Measurements from ENCODE around the gene CALR. TPM values are rescaled to one million over a fixed set of nuclear protein-coding genes. Genes with fewer than 3 reads are reported as not detected.

Gene CALR
- total and polyA plus RNA-seq, 9 of the 15 experiments (the other 6 are each of a cell fraction or from before 2014, with no cell fraction given) = 126 to 811 (median 642) TPM

- TF ChIP-seq FOXK2 (conservative IDR thresholded peaks at IDR 0.05 in 1 of 2, IDR thresholded peaks at IDR 0.05 in 1 of 2; ENCODE audit: low read depth in 2 of 2) (no peak), ZMIZ1 (IDR thresholded peaks at IDR 0.05; ENCODE audit: low read depth in 2 of 2, low read length in 2 of 2) (no peak), CBX2 (IDR thresholded peaks at IDR 0.05; ENCODE audit: insufficient read depth, low read length, poor library complexity, severe bottlenecking) (no peak), CTBP1 (IDR thresholded peaks at IDR 0.05; ENCODE audit: borderline replicate concordance) (no peak), ZNF41 (CRISPR knock-in tag; conservative IDR thresholded peaks at IDR 0.05) (no peak), TRIM28 (IDR thresholded peaks at IDR 0.05) (no peak), ATF3 (IDR thresholded peaks at IDR 0.05) (no peak), ATF3 (CRISPR knock-in tag; conservative IDR thresholded peaks at IDR 0.05) (no peak), KAT8 (IDR thresholded peaks at IDR 0.05; ENCODE audit: low read depth) (no peak), PCBP1 (IDR thresholded peaks at IDR 0.05; ENCODE audit: low read depth, low read length, poor library complexity, severe bottlenecking) (no peak), MXI1 (IDR thresholded peaks at IDR 0.05; ENCODE audit: low read depth, low read length) (no peak), ZBTB7A (IDR thresholded peaks at IDR 0.05; ENCODE audit: borderline replicate concordance, control insufficient read depth, low read depth, low read length) (0 out of 2 replicates have a peak, but pooled peaks have one; percentile 39), BRF2 (IDR thresholded peaks at IDR 0.05; ENCODE audit: borderline replicate concordance, insufficient read depth, insufficient read length) (no peak), ZNF140 (CRISPR knock-in tag; IDR thresholded peaks at IDR 0.05) (no peak), HDAC1 (IDR thresholded peaks at IDR 0.05) (no peak), E2F5 (CRISPR knock-in tag; IDR thresholded peaks at IDR 0.05) (no peak), CBX5 (IDR thresholded peaks at IDR 0.05; ENCODE audit: borderline replicate concordance, low read depth) (no peak), HLTF (IDR thresholded peaks at IDR 0.05) (no peak), SREBF2 (CRISPR knock-in tag; IDR thresholded peaks at IDR 0.05) (no peak), NFXL1 (CRISPR knock-in tag; IDR thresholded peaks at IDR 0.05) (no peak), PTTG1 (tag; IDR thresholded peaks at IDR 0.05; ENCODE audit: low read depth) (no peak), RAD21 (CRISPR knock-in tag; conservative IDR thresholded peaks at IDR 0.05 in 1 of 2, IDR thresholded peaks at IDR 0.05 in 1 of 2) (no peak), CBX3 (IDR thresholded peaks at IDR 0.05; ENCODE audit: borderline replicate concordance in 1 of 2, low read length in 2 of 2) (no peak)
Observed at GRCh38 chr19:12969292-12969988, 31.0 kb downstream of the CALR start, which contains the start of gene DAND5 (continued).
